ENCODE data around the gene CCDC170. TPM values are rescaled to one million over a fixed set of nuclear protein-coding genes. Genes with fewer than 3 reads are reported as not detected.

The CCDC170 gene
- total RNA-seq, 1 experiment from 2014 or later: not detected

- no peak for DNase-seq (ENCODE audit: low spot score)
Measured at GRCh38 chr6:151655099-151655498, 161.3 kb downstream of the CCDC170 start.

GRCh38 chr6:151656392-151656791 lies 162.6 kb downstream of the CCDC170 start:
- DNase-seq (ENCODE audit: low spot score): no peak

- DNase-seq (ENCODE audit: low spot score): no peak
Measured at GRCh38 chr6:151658091-151658490, 164.3 kb downstream of the CCDC170 start.

- DNase-seq (ENCODE audit: low spot score): no peak
Measured at GRCh38 chr6:151659212-151659611, 165.4 kb downstream of the CCDC170 start.

DNA sequence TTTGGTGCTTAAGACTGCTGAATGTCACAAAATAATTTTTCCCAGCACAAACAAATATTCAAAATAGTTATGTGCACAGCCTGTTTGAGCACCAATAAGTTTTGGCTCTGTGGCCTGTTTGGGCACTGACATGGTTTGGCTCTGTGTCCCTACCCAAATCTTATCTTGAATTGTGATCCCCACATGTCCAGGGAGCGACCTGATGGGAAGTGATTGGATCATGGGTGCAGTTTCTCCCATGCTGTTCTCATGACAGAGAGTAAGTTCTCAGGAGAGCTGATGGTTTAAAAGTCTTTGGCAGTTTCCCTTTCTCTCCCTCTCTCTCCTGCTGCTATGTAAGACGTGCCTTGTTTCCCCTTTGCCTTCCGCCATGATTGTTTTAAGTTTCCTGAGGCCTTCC lies 167.7 kb downstream of the CCDC170 start:
- DNase-seq (ENCODE audit: low spot score): no peak

- DNase-seq (ENCODE audit: low spot score): no peak
Measured at GRCh38 chr6:151661928-151662327, 168.1 kb downstream of the CCDC170 start.

GRCh38 chr6:151663559-151663958 lies 169.7 kb downstream of the CCDC170 start:
- no peak for DNase-seq (ENCODE audit: low spot score)

GRCh38 chr6:151664390-151664789 lies 170.6 kb downstream of the CCDC170 start:
- DNase-seq (ENCODE audit: low spot score): no peak

- no peak for DNase-seq (ENCODE audit: low spot score)
Measured at GRCh38 chr6:151665329-151665728, 171.5 kb downstream of the CCDC170 start.

DNA sequence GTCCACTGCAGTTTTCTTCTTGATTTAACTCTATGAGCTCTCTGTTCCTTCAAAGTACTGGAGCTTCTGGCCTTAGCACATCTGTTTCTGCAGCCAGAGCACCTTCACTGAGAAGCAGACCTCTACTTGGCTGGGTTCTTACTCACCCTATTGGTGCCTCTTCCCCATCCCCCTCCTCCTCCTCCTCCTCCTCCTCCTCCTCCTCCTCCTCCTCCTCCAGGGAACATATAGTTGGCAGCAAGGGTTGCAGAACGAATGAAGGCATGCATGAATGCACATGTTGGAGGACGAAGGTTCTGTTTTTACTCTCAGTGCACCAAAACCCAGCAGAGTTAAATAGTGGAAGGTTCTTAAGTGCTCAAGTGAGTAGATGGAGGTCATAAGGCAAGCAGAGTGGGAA lies 172.7 kb downstream of the CCDC170 start:
- no peak for DNase-seq (ENCODE audit: low spot score)

DNA sequence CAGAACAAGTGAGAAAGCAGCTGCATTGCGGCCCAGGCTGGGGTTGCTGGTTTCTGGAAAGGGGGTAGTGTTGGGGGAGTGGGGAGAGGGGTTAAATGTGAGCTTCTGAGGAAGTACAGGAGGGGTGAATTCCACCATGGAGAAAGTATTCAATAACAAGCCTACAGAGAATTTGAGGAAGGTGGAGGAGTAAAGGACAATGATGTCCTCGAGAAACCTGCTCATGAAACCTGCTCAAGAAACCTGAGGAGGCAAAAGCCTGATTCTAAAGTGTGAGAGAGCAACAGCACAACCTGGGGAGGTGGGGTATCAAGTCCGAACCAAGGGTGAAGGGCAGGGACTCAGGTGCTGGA lies 175.4 kb downstream of the CCDC170 start:
- no peak for DNase-seq (ENCODE audit: low spot score)

- no peak for DNase-seq (ENCODE audit: low spot score)
Measured at GRCh38 chr6:151670116-151670515, 176.3 kb downstream of the CCDC170 start.

Other genes starting within 250 kb of the CCDC170 start
- gene ZBTB2, start 102.5 kb upstream of the CCDC170 start, total RNA-seq (2014; rRNA removed; shearing (Covaris generic)): 10.4 and 14.0 TPM in 2 replicates
- gene RMND1, start 41.9 kb upstream of the CCDC170 start, total RNA-seq (2014; rRNA removed; shearing (Covaris generic)): 31.3 and 43.6 TPM in 2 replicates